Psoas muscle (tissue), 8 donors: Measurements from ENCODE around the gene CHCHD2. TPM values are rescaled to one million over a fixed set of nuclear protein-coding genes. Genes with fewer than 3 reads are reported as not detected.
"Not testable (repeated sequence)": the region's sequence is repeated elsewhere in the genome, so short reads cannot be mapped to it uniquely, and the experiment has no call there.

Experiments used
- ATAC-seq, 4 donors: fragments of 200-7000 bp; cut with Tn5 transposase; one replicate each; pipeline ENCODE4 v1.9.1; 2020; ENCODE audit warnings: moderate library complexity in 3 of 4, mild to moderate bottlenecking in 2 of 4
- DNase-seq, 2 donors: peaks; one replicate each; pipeline ENCODE4 v3.0.0-alpha.2; 2020
- H3K27ac ChIP-seq: fragments of 200-600 bp; one replicate; pipeline ENCODE4 v1.8.0; 2022
- H3K27me3 ChIP-seq, 3 donors: fragments of 200-600 bp in 1 of 3; one replicate each; pipeline versions ENCODE4 v1.6.1 to v1.8.0; 2013 to 2022; ENCODE audit warnings: low read length in 2 of 3, mild to moderate bottlenecking in 2 of 3, moderate library complexity in 1 of 3; ENCODE audit not compliant: insufficient read depth in 3 of 3
- H3K36me3 ChIP-seq, 2 donors: fragments of 200-600 bp in 1 of 2; one replicate each; pipeline versions ENCODE4 v1.6.1 to v1.8.0; 2013 to 2022; ENCODE audit warnings: low read depth in 1 of 2, mild to moderate bottlenecking in 1 of 2, moderate library complexity in 1 of 2; ENCODE audit not compliant: insufficient read depth in 1 of 2
- H3K4me1 ChIP-seq: fragments of 200-600 bp; one replicate; pipeline ENCODE4 v1.8.0; 2022
- H3K4me3 ChIP-seq: fragments of 200-600 bp; one replicate; pipeline ENCODE4 v1.8.0; 2022; ENCODE audit warnings: mild to moderate bottlenecking
- H3K9me3 ChIP-seq: fragments of 200-600 bp; one replicate; pipeline ENCODE4 v1.8.0; 2022
- CTCF ChIP-seq: fragments of 200-600 bp; IDR thresholded peaks from one replicate; pipeline ENCODE4 v1.8.0; 2022; ENCODE audit warnings: antibody characterized with exemption
- WGBS, 3 donors: extraction: QIAGEN DNeasy Blood & Tissue Kit; methylation state at CpG; one replicate each; pipeline versions ENCODE4 v1.1.6 to v1.1.7; 2013; 5-methylcytosine and 5-hydroxymethylcytosine counted together
- intact Hi-C, 2 donors: fragments of 100-400 bp; cut with DNase I; formaldehyde crosslinking; loops; one replicate each; pipeline versions ENCODE4 v1.11.0 to v1.14.2; 2022
- polyA plus RNA-seq, 3 donors: library from polyadenylated mRNA; stranded (reverse); fragments of 200-250 nt; gene quantifications; one replicate each; pipeline ENCODE4 v1.2.3, GENCODE V29; 2013
- total RNA-seq, 4 donors: library from RNA; stranded (reverse); fragmentation: NEBNext Ultra II Directional in 2 of 4; extraction: Animal tissue kit (Norgen Biotek cat#: 25700) in 2 of 4; gene quantifications; one replicate each; pipeline versions ENCODE4 v1.2.1 to v1.2.4, GENCODE V29; 2021 to 2023
- donor health status: healthy with polysubstance abuse.
- donor health status: DM: no; HTN: no; CAD: no; lungs with moderate emphysema.
- donor health status: Bipolar disorder and iron deficiency.
- donor health status: healthy.
- donor health status: DM: yes; HTN: yes; CAD: no.
- donor health status: DM: no; HTN: no; CAD: no.
- donor health status: DM: no; HTN: no; CAD: no.
- donor health status: DM: yes; HTN: yes; CAD: no.

CHCHD2 gene
- total and polyA plus RNA-seq, 7 donors, result 475 to 948 (median 571) TPM

GRCh38 chr7:56097700-56098099 lies 8.6 kb downstream of the CHCHD2 start:
- DNase-seq (peak in 1 of 2 donors; percentile 56), ATAC-seq (peak in 3 of 4 donors; percentile 33 to 58 (median 50))

GRCh38 chr7:56092789-56093531 lies 13.3 kb downstream of the CHCHD2 start, which contains the start of gene PHKG1:
Gene PHKG1, minus strand, starts transcription at chr7:56092952. Its CDS starts 4,011 bp downstream, at chr7:56088941.
- Histone ChIP-seq H3K36me3 (peaks cover 0 to 13% of the 10 kb centered on the region in 2 donors), H3K9me3 (no peaks in the 10 kb centered on the region), H3K27ac (peak within 1 kb of the TSS; percentile 86), H3K4me1 (peaks cover 33% of the 10 kb centered on the region), H3K27me3 (no peaks in the 10 kb centered on the region), H3K4me3 (peak within 1 kb of the TSS; percentile 67)
- 11 to 20% (median 13%) methylated on average over 19 of the region's 19 CpGs for WGBS, 3 donors
- peak; percentile 75 for TF ChIP-seq CTCF
- DNase-seq (peak; percentile 87 to 93), ATAC-seq (peak; percentile 89 to 91 (median 90))
- intact Hi-C loops, result loop anchor here in 1 of 2 donors (2.0 kb wide), 1 partner anchor 14 kb away; no protein-coding TSS in a partner anchor

More at GRCh38 chr7:56097700-56098099, 8.6 kb downstream of the CHCHD2 start:
- H3K27ac ChIP-seq, result peak overlapping the region; percentile 54
- no peaks in the 10 kb centered on the region for H3K9me3 ChIP-seq
- H3K4me3 ChIP-seq, result no peak overlapping the region
- no peak for TF ChIP-seq CTCF
- 31 to 42% (median 32%) methylated on average over 5 of the region's 5 CpGs for WGBS, 3 donors
- H3K36me3 ChIP-seq, result peaks cover 19 to 44% of the 10 kb centered on the region in 2 donors
- no peaks in the 10 kb centered on the region for H3K27me3 ChIP-seq
- peaks cover 9% of the 10 kb centered on the region for H3K4me1 ChIP-seq
- intact Hi-C loops, result no loop called here

GRCh38 chr7:56092388-56092787 lies 13.9 kb downstream of the CHCHD2 start:
- ATAC-seq, result peak in 3 of 4 donors; percentile 27 to 48 (median 30)
- H3K4me3 ChIP-seq, result peak overlapping the region; percentile 67
- peak overlapping the region; percentile 86 for H3K27ac ChIP-seq
- H3K9me3 ChIP-seq, DNase-seq, H3K27me3 ChIP-seq: not testable (repeated sequence)
- peaks cover 33% of the 10 kb centered on the region for H3K4me1 ChIP-seq
- WGBS, 3 donors, result 11 to 16% (median 16%) methylated on average over 6 of the region's 6 CpGs
- H3K36me3 ChIP-seq, result peaks cover 0 to 19% of the 10 kb centered on the region in 2 donors
- intact Hi-C loops, result loop anchor here in 1 of 2 donors (2.0 kb wide), 1 partner anchor 14 kb away; no protein-coding TSS in a partner anchor

- no peak for TF ChIP-seq CTCF
- intact Hi-C loops, result no loop called here
- DNase-seq (peak; percentile 74 to 86), ATAC-seq (peak; percentile 82 to 85 (median 82))
- Histone ChIP-seq H3K36me3 (peaks cover 0 to 27% of the 10 kb centered on the region in 2 donors), H3K4me3 (peak overlapping the region; percentile 67), H3K9me3 (no peaks in the 10 kb centered on the region), H3K4me1 (peaks cover 33% of the 10 kb centered on the region), H3K27ac (peak overlapping the region; percentile 86), H3K27me3 (no peaks in the 10 kb centered on the region)
- WGBS, 3 donors, result 27 to 41% (median 33%) methylated on average over 3 of the region's 3 CpGs
These were observed 14.7 kb downstream of the CHCHD2 start for GRCh38 chr7:56091591-56091990.

- no peak for TF ChIP-seq CTCF
- H3K4me1 ChIP-seq, result peaks cover 52% of the 10 kb centered on the region
- peaks cover 0 to 43% of the 10 kb centered on the region in 2 donors for H3K36me3 ChIP-seq
- intact Hi-C loops, result no loop called here
- no peak overlapping the region for H3K4me3 ChIP-seq
- H3K27ac ChIP-seq, result peak overlapping the region; percentile 38
- ATAC-seq (no peak), DNase-seq (no peak)
- H3K27me3 ChIP-seq, result no peaks in the 10 kb centered on the region
- H3K9me3 ChIP-seq, result no peaks in the 10 kb centered on the region
- 58 to 76% (median 67%) methylated on average over 16 of the region's 16 CpGs for WGBS, 3 donors
These were observed 18.8 kb downstream of the CHCHD2 start for GRCh38 chr7:56087445-56087844.
